WI38 (cell line): ENCODE data around the gene GTPBP4.
"Not testable (repeated sequence)": the region's sequence is repeated elsewhere in the genome, so short reads cannot be mapped to it uniquely, and the experiment has no call there.

ENCODE experiments used
- H3K4me3 ChIP-seq: 2 replicates; pipeline ENCODE4 v1.5.1; 2011; ENCODE audit warnings: low read depth, mild to moderate bottlenecking, control low read depth, low read length
- TF ChIP-seq, protein P1 (sequence below): IDR thresholded peaks from 2 replicates; pipeline ENCODE4 v1.5.1; 2012; ENCODE audit warnings: low read depth, mild to moderate bottlenecking, control low read depth, low read length

The GTPBP4 gene

GRCh38 chr10:1026578-1026977, 38.3 kb downstream of the GTPBP4 start:
- no peak overlapping the region for H3K4me3 ChIP-seq
- TF ChIP-seq, protein P1, sequence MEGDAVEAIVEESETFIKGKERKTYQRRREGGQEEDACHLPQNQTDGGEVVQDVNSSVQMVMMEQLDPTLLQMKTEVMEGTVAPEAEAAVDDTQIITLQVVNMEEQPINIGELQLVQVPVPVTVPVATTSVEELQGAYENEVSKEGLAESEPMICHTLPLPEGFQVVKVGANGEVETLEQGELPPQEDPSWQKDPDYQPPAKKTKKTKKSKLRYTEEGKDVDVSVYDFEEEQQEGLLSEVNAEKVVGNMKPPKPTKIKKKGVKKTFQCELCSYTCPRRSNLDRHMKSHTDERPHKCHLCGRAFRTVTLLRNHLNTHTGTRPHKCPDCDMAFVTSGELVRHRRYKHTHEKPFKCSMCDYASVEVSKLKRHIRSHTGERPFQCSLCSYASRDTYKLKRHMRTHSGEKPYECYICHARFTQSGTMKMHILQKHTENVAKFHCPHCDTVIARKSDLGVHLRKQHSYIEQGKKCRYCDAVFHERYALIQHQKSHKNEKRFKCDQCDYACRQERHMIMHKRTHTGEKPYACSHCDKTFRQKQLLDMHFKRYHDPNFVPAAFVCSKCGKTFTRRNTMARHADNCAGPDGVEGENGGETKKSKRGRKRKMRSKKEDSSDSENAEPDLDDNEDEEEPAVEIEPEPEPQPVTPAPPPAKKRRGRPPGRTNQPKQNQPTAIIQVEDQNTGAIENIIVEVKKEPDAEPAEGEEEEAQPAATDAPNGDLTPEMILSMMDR, result no peak

DNA sequence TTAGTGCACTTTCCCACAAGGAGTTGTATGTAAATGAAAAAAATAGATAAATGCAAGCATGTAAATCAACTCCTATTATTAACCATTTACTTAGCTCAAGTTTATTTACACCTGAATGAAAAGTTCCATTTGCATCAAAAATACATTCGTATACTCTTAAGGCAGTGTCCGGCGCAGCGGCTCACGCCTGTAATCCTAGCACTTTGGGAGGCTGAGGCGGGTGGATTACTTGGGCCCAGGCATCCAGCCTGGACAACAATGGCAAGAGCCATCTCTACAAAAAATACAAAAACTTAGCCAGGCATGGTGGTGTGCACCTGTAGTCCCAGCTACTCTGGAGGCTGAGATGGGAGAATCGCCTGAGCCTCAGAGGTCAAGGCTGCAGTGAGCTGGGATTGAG, 41.6 kb downstream of the GTPBP4 start:
- no peak overlapping the region for H3K4me3 ChIP-seq
- TF ChIP-seq, protein P1, result no peak

DNA sequence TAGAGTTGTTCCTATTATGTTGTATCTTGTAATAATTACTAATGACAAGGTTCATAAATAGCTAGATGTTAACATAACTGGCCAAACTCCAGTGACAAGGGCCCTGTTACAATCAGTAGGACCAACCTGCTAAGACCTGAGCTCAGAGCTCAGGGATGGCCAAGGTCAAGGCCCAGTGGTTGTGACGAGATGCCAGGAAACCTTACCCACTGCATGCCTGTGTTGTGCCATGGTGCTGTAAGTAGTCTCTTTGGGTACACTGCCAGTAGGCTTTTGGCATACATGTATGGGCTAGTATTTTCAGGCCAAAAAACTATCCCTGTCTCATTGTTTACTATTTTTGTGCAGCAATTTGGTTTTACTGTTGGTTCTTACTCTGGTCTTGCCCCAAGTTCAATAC, 45.4 kb downstream of the GTPBP4 start:
- H3K4me3 ChIP-seq, result no peak overlapping the region
- TF ChIP-seq, protein P1, result no peak

GRCh38 chr10:1034758-1035157, 46.5 kb downstream of the GTPBP4 start:
- no peak overlapping the region for H3K4me3 ChIP-seq
- TF ChIP-seq, protein P1, result no peak

DNA sequence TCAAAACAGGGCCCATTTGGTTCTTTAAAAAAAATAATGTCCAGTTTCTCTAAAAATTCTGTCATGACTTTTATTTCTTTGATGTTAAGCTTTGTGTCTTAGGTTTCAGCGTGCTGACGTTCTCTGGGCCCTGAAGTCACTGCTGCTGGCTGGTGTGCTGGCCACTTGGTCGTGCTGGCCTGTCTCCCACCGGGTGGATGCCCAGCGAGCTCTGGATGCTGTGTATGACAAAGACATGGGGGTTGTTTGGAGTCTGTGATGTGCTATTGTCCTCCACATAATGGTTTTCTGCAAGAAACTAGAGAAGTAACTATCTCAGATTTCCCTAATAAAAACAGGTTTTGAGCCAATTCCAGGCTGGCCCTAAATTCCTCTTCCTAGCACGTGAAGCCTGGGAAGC, 47.0 kb downstream of the GTPBP4 start:
- TF ChIP-seq, protein P1, result no peak
- no peak overlapping the region for H3K4me3 ChIP-seq

DNA sequence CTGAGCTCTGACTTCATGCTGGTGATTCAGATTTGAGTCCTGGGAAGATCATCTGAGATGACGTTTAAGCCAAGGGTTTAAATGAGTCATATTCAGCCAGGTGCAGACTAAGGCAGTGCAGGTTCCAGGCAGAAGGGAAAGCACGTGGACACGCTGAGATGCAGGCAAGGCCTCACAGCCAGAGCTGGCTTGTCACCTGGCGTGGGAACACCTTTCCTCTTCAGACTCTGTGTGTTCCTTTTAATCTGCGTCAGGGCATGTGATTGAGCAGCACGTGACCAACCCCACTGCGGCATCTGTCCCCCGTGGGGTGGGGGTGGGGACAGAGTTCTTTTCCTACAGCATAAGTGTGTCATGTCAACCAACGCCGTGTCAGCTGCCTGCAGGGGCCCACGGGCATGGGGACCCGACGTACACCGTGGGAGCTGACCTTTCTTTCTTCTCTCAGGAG, 48.1 kb downstream of the GTPBP4 start:
- no peak overlapping the region for H3K4me3 ChIP-seq
- TF ChIP-seq, protein P1, result no peak

- TF ChIP-seq, protein P1, result no peak
- no peak overlapping the region for H3K4me3 ChIP-seq
These were observed 48.9 kb downstream of the GTPBP4 start for GRCh38 chr10:1037098-1037497.

DNA sequence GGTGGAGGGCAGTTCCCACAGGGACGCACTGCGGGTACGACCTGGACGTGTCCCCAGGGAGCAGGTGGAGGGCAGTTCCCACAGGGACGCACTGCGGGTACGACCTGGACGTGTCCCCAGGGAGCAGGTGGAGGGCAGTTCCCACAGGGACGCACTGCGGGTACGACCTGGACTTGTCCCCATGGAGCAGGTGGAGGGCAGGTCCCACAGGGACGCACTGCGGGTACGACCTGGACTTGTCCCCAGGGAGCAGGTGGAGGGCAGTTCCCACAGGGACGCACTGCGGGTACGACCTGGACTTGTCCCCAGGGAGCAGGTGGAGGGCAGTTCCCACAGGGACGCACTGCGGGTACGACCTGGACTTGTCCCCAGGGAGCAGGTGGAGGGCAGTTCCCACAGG, 50.5 kb downstream of the GTPBP4 start:
- H3K4me3 ChIP-seq, result not testable (repeated sequence)
